Uterus (tissue), 4 donors: ENCODE data around the gene IL23R. TPM values are rescaled to one million over a fixed set of nuclear protein-coding genes. Genes with fewer than 3 reads are reported as not detected.
"Not testable (repeated sequence)": the region's sequence is repeated elsewhere in the genome, so short reads cannot be mapped to it uniquely, and the experiment has no call there.

ENCODE experiments used
- DNase-seq, 2 donors: peaks; one replicate each; pipeline ENCODE4 v3.0.0-alpha.2; 2019 to 2020
- H3K27ac ChIP-seq, 2 donors: fragments of 200-600 bp; sonication (generic); 1 replicate in 1 of 2; 2 replicates in 1 of 2; pipeline ENCODE4 v1.5.1; 2016 to 2018
- H3K27me3 ChIP-seq, 2 donors: fragments of 200-600 bp; sonication (generic); one replicate each; pipeline ENCODE4 v1.5.1; 2018 to 2019; ENCODE audit warnings: control low read depth in 1 of 2
- H3K36me3 ChIP-seq, 2 donors: fragments of 200-600 bp; sonication (generic); one replicate each; pipeline ENCODE4 v1.5.1; 2019; ENCODE audit warnings: control low read depth in 1 of 2
- H3K4me1 ChIP-seq, 2 donors: fragments of 200-600 bp; sonication (generic); one replicate each; pipeline ENCODE4 v1.5.1; 2018 to 2019; ENCODE audit warnings: control low read depth in 1 of 2
- H3K4me3 ChIP-seq, 2 donors: fragments of 200-600 bp; sonication (generic); 1 replicate in 1 of 2; 2 replicates in 1 of 2; pipeline ENCODE4 v1.5.1; 2018 to 2019; ENCODE audit warnings: mild to moderate bottlenecking in 1 of 2
- H3K9me3 ChIP-seq, 2 donors: fragments of 200-600 bp; sonication (generic); one replicate each; pipeline ENCODE4 v1.5.1; 2019; ENCODE audit warnings: control low read depth in 1 of 2
- CTCF ChIP-seq, 4 experiments: fragments of 200-600 bp in 2 of 4; fragments of 450-650 bp in 2 of 4; sonication (generic) in 2 of 4; IDR thresholded peaks; one replicate each; pipeline ENCODE4 v1.5.1; 2016 to 2019; ENCODE audit warnings: antibody characterized with exemption in 4 of 4, mild to moderate bottlenecking in 2 of 4, moderate library complexity in 1 of 4
- POLR2A ChIP-seq, 2 donors: fragments of 450-650 bp; IDR thresholded peaks; one replicate each; pipeline ENCODE4 v1.6.1; 2016; ENCODE audit warnings: antibody characterized with exemption in 2 of 2, mild to moderate bottlenecking in 1 of 2, moderate library complexity in 1 of 2
- intact Hi-C: fragments of 100-400 bp; cut with DNase I; formaldehyde crosslinking; loops from one replicate; pipeline ENCODE4 v1.15.1; 2023; ENCODE audit warnings: low total_unique reads
- total RNA-seq, 4 donors: library from RNA; depleted of rRNA in 3 of 4; stranded (reverse); fragments of >200 nt in 3 of 4; gene quantifications; one replicate each; pipeline versions ENCODE4 v1.1.0 to v1.2.4, GENCODE V29; 2014 to 2023
- donor health status: DM: yes; HTN: yes; CAD: no.

Gene IL23R
- total RNA-seq, 4 donors from 2014 or later: 0.21 TPM; not detected in 3

- no peak for DNase-seq
- Histone ChIP-seq H3K4me3 (no peak overlapping the region), H3K27me3 (no peaks in the 10 kb centered on the region), H3K27ac (no peak overlapping the region), H3K36me3 (no peaks in the 10 kb centered on the region), H3K4me1 (no peaks in the 10 kb centered on the region), H3K9me3 (no peaks in the 10 kb centered on the region)
- TF ChIP-seq CTCF (IDR thresholded peaks at IDR 0.05) (no peak), POLR2A (IDR thresholded peaks at IDR 0.05) (no peak)
- intact Hi-C loops: no loop called here
Measured at GRCh38 chr1:67135354-67135753, 30.9 kb upstream of the IL23R start.

- Histone ChIP-seq H3K9me3 (no peaks in the 10 kb centered on the region), H3K27ac (no peak overlapping the region), H3K4me1 (no peaks in the 10 kb centered on the region), H3K4me3 (no peak overlapping the region), H3K27me3 (no peaks in the 10 kb centered on the region), H3K36me3 (no peaks in the 10 kb centered on the region)
- DNase-seq: no peak
- no peak for TF ChIP-seq POLR2A (IDR thresholded peaks at IDR 0.05)
- TF ChIP-seq CTCF (IDR thresholded peaks at IDR 0.05): no peak
- intact Hi-C loops: no loop called here
Measured at GRCh38 chr1:67137307-67137753, 28.9 kb upstream of the IL23R start.

GRCh38 chr1:67138813-67139499, 27.3 kb upstream of the IL23R start:
- TF ChIP-seq CTCF (IDR thresholded peaks at IDR 0.05) (no peak), POLR2A (IDR thresholded peaks at IDR 0.05) (no peak)
- no peak overlapping the region for H3K4me3 ChIP-seq
- no peak for DNase-seq
- no peak overlapping the region for H3K27ac ChIP-seq
- H3K4me1 ChIP-seq: no peaks in the 10 kb centered on the region
- H3K36me3 ChIP-seq: no peaks in the 10 kb centered on the region
- H3K27me3 ChIP-seq: no peaks in the 10 kb centered on the region
- H3K9me3 ChIP-seq: no peaks in the 10 kb centered on the region
- intact Hi-C loops: no loop called here

- Histone ChIP-seq H3K9me3 (no peaks in the 10 kb centered on the region), H3K27ac (no peak overlapping the region), H3K27me3 (no peaks in the 10 kb centered on the region), H3K36me3 (no peaks in the 10 kb centered on the region), H3K4me1 (no peaks in the 10 kb centered on the region), H3K4me3 (no peak overlapping the region)
- TF ChIP-seq POLR2A (IDR thresholded peaks at IDR 0.05) (no peak), CTCF (IDR thresholded peaks at IDR 0.05) (no peak)
- DNase-seq: no peak
- intact Hi-C loops: no loop called here
Measured at GRCh38 chr1:67140460-67140859, 25.8 kb upstream of the IL23R start.

GRCh38 chr1:67141832-67142231, 24.4 kb upstream of the IL23R start:
- H3K4me3 ChIP-seq, H3K9me3 ChIP-seq, intact Hi-C loops, H3K36me3 ChIP-seq, DNase-seq, H3K27ac ChIP-seq, H3K27me3 ChIP-seq, H3K4me1 ChIP-seq: not testable (repeated sequence)

- intact Hi-C loops: no loop called here
- Histone ChIP-seq H3K9me3 (no peaks in the 10 kb centered on the region), H3K36me3 (no peaks in the 10 kb centered on the region), H3K4me1 (no peaks in the 10 kb centered on the region), H3K4me3 (no peak overlapping the region), H3K27ac (no peak overlapping the region), H3K27me3 (no peaks in the 10 kb centered on the region)
- no peak for TF ChIP-seq CTCF (IDR thresholded peaks at IDR 0.05)
- DNase-seq: no peak
Measured at GRCh38 chr1:67142931-67143330, 23.3 kb upstream of the IL23R start.
